DND-41 (cell line): ENCODE data around the gene TCF7L2.
A peak's percentile ranks its signal among the peaks of the same experiment; 100 is the strongest.

Experiments used
- ATAC-seq: fragments of 200-7000 bp; cut with Tn5 transposase; 3 replicates; pipeline ENCODE4 v1.9.1; 2021; ENCODE audit warnings: low read depth; ENCODE audit not compliant: insufficient read depth
- DNase-seq: peaks from one replicate; pipeline ENCODE4 v3.0.0-alpha.2; 2020
- H2AFZ ChIP-seq: 2 replicates; pipeline ENCODE4 v1.6.0; 2012; ENCODE audit warnings: low read depth, low read length
- H3K27ac ChIP-seq: 2 replicates; pipeline ENCODE4 v1.5.1; 2012; ENCODE audit warnings: low read length, inconsistent platforms
- H3K27me3 ChIP-seq: fragments of 200-600 bp; sonication (generic); 2 replicates; pipeline ENCODE4 v1.6.0; 2012; ENCODE audit warnings: low read length, mild to moderate bottlenecking, inconsistent platforms; ENCODE audit not compliant: insufficient read depth, poor library complexity
- H3K36me3 ChIP-seq: 2 replicates; pipeline ENCODE4 v1.5.1; 2012; ENCODE audit warnings: low read length, inconsistent platforms; ENCODE audit not compliant: insufficient read depth
- H3K4me1 ChIP-seq: 2 replicates; pipeline ENCODE4 v1.5.1; 2012; ENCODE audit warnings: mild to moderate bottlenecking, low read length; ENCODE audit not compliant: insufficient read depth
- H3K4me2 ChIP-seq: 2 replicates; pipeline ENCODE4 v1.6.0; 2012; ENCODE audit warnings: mild to moderate bottlenecking, moderate library complexity, low read length, inconsistent platforms; ENCODE audit not compliant: insufficient read depth
- H3K4me3 ChIP-seq, 2 experiments: fragments of 200-600 bp in 1 of 2; shearing (Covaris generic) in 1 of 2; 2 replicates each; pipeline ENCODE4 v1.5.1; 2012 to 2016; ENCODE audit warnings: inconsistent platforms in 2 of 2, low read length in 2 of 2, mild to moderate bottlenecking in 2 of 2, low read depth in 1 of 2, moderate library complexity in 1 of 2
- H3K79me2 ChIP-seq: 2 replicates; pipeline ENCODE4 v1.6.0; 2012; ENCODE audit warnings: low read length, inconsistent platforms; ENCODE audit not compliant: insufficient read depth
- H3K9ac ChIP-seq: 2 replicates; pipeline ENCODE4 v1.6.0; 2012; ENCODE audit warnings: low read depth, mild to moderate bottlenecking, inconsistent platforms, low read length, moderate library complexity
- H3K9me3 ChIP-seq: 2 replicates; pipeline ENCODE4 v1.5.1; 2012; ENCODE audit warnings: low read length, moderate library complexity, mild to moderate bottlenecking, inconsistent platforms; ENCODE audit not compliant: insufficient read depth, severe bottlenecking
- H4K20me1 ChIP-seq: 2 replicates; pipeline ENCODE4 v1.6.0; 2012; ENCODE audit warnings: low read length; ENCODE audit not compliant: insufficient read depth
- CTCF ChIP-seq: IDR thresholded peaks from 2 replicates; pipeline ENCODE4 v1.5.1; 2012; ENCODE audit warnings: borderline replicate concordance, low read length, moderate library complexity, mild to moderate bottlenecking; ENCODE audit not compliant: poor library complexity, severe bottlenecking; ENCODE audit errors: extremely low read depth
- EZH2 ChIP-seq: IDR thresholded peaks from 3 replicates; pipeline ENCODE4 v1.6.1; 2012; ENCODE audit warnings: borderline replicate concordance, low read depth, mild to moderate bottlenecking, moderate library complexity, low read length, inconsistent platforms; ENCODE audit not compliant: severe bottlenecking

TCF7L2 gene

GRCh38 chr10:113138937-113139585 lies 189.0 kb downstream of the TCF7L2 start:
- Histone ChIP-seq H3K4me1 (no peaks in the 10 kb centered on the region), H3K27me3 (no peaks in the 10 kb centered on the region), H3K79me2 (no peaks in the 10 kb centered on the region), H3K36me3 (peaks cover 23% of the 10 kb centered on the region), H3K27ac (no peak overlapping the region), H3K4me3 (no peak overlapping the region), H4K20me1 (peaks cover 38% of the 10 kb centered on the region; the same call in 1 of the 2 replicates), H3K4me2 (no peak overlapping the region), H3K9me3 (no peaks in the 10 kb centered on the region), H2AFZ (no peak overlapping the region), H3K9ac (no peak overlapping the region)
- TF ChIP-seq CTCF = no peak
- no peak for TF ChIP-seq EZH2
- no peak for DNase-seq
- ATAC-seq = no peak

GRCh38 chr10:113139699-113140098 lies 189.7 kb downstream of the TCF7L2 start:
- Histone ChIP-seq H3K36me3 (peaks cover 30% of the 10 kb centered on the region), H3K79me2 (no peaks in the 10 kb centered on the region), H3K4me1 (no peaks in the 10 kb centered on the region), H3K27ac (no peak overlapping the region), H3K27me3 (no peaks in the 10 kb centered on the region), H3K9me3 (no peaks in the 10 kb centered on the region), H2AFZ (no peak overlapping the region), H4K20me1 (peaks cover 34% of the 10 kb centered on the region; the same call in 1 of the 2 replicates), H3K9ac (no peak overlapping the region), H3K4me3 (no peak overlapping the region), H3K4me2 (no peak overlapping the region)
- ATAC-seq (no peak), DNase-seq (no peak)
- TF ChIP-seq CTCF = peak; percentile 24
- TF ChIP-seq EZH2 = no peak

GRCh38 chr10:113140143-113141011 lies 190.3 kb downstream of the TCF7L2 start:
- Histone ChIP-seq H3K9me3 (no peaks in the 10 kb centered on the region), H3K4me3 (no peak overlapping the region), H2AFZ (no peak overlapping the region), H3K4me2 (no peak overlapping the region), H4K20me1 (peaks cover 34% of the 10 kb centered on the region; the same call in 1 of the 2 replicates), H3K36me3 (peaks cover 31% of the 10 kb centered on the region), H3K79me2 (no peaks in the 10 kb centered on the region), H3K27me3 (no peaks in the 10 kb centered on the region), H3K4me1 (no peaks in the 10 kb centered on the region), H3K9ac (no peak overlapping the region), H3K27ac (no peak overlapping the region)
- ATAC-seq (no peak), DNase-seq (no peak)
- TF ChIP-seq EZH2 = no peak
- no peak for TF ChIP-seq CTCF
